ENCODE results near the gene SCG3. TPM values are rescaled to one million over a fixed set of nuclear protein-coding genes. Genes with fewer than 3 reads are reported as not detected.

The SCG3 gene
- total RNA-seq, 1 experiment from 2014 or later, result not detected

DNA sequence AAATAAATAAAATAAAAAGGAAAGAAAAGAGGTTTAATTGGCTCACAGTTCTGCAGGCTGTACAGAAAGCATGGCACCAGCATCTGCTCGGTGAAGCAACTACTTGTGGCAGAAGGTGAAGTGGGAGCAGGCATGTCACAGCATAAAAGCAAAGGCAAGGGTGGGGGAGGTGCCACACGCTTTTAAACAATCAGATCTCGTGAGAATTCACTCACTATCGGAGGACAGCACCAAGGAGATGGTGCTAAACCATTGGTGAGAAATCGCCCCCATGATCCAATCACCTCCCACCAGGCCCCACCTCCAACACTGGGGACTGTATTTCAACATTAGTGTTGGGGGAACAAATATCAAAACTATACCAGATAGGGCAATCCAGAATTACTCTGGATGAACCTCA, 15.3 kb downstream of the SCG3 start:
- Histone ChIP-seq H2AFZ (ENCODE audit: low read length) (no peak overlapping the region), H3K9ac (ENCODE audit: low read length) (no peak overlapping the region), H3K27me3 (ENCODE audit: low read length) (peaks cover 38% of the 10 kb centered on the region), H3K4me1 (ENCODE audit: insufficient read depth, low read length) (no peaks in the 10 kb centered on the region), H3K4me3 (ENCODE audit: low read length) (no peak overlapping the region), H3K27ac (ENCODE audit: low read length) (no peak overlapping the region), H3K4me2 (ENCODE audit: low read length) (no peak overlapping the region), H4K20me1 (ENCODE audit: low read length) (no peaks in the 10 kb centered on the region), H3F3A (ENCODE audit: low read length, unreplicated experiment) (no peaks in the 10 kb centered on the region), H3K36me3 (ENCODE audit: low read depth, low read length) (no peaks in the 10 kb centered on the region), H3K9me2 (replicated peaks; ENCODE audit: low read length) (no peaks in the 10 kb centered on the region), H3K79me2 (ENCODE audit: low read length) (no peaks in the 10 kb centered on the region), H3K9me3 (ENCODE audit: low read length) (no peaks in the 10 kb centered on the region)
- no TSS peak for BruUV-seq (replicated peaks)
- TF ChIP-seq EZH2 (IDR thresholded peaks at IDR 0.05; ENCODE audit: low read length, unreplicated experiment) (no peak), EZH2phosphoT487 (IDR thresholded peaks at IDR 0.05; ENCODE audit: borderline replicate concordance, low read length) (no peak)
- TF ChIP-seq, protein P1, sequence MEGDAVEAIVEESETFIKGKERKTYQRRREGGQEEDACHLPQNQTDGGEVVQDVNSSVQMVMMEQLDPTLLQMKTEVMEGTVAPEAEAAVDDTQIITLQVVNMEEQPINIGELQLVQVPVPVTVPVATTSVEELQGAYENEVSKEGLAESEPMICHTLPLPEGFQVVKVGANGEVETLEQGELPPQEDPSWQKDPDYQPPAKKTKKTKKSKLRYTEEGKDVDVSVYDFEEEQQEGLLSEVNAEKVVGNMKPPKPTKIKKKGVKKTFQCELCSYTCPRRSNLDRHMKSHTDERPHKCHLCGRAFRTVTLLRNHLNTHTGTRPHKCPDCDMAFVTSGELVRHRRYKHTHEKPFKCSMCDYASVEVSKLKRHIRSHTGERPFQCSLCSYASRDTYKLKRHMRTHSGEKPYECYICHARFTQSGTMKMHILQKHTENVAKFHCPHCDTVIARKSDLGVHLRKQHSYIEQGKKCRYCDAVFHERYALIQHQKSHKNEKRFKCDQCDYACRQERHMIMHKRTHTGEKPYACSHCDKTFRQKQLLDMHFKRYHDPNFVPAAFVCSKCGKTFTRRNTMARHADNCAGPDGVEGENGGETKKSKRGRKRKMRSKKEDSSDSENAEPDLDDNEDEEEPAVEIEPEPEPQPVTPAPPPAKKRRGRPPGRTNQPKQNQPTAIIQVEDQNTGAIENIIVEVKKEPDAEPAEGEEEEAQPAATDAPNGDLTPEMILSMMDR (conservative IDR thresholded peaks at IDR 0.05; ENCODE audit: low read depth, low read length), result no peak
- no peak for ATAC-seq
- intact Hi-C loops (cut with micrococcal nuclease), result no loop called here
- POLR2A ChIA-PET (ENCODE audit: unreplicated experiment), result no interaction called here
- CTCF ChIA-PET, result no interaction called here
- DNase-seq, result no peak

DNA sequence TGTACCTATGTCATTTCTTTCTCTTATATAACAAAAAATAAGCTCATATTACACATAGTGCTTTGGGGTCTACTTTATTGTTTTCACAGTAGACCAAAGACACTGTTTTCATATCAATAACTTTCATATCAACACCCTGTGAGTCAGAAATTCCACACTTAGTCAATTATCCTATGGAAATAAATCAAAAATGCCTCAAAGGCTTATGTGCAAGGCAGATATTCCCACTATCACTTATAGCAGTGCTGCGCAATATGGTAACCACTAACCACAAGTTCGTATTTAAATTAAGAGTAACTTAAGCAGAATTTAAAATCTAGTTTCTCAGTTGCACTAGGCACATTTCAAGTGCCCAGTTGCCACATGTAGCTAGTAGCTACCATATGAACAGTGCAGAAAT, 15.9 kb downstream of the SCG3 start:
- Histone ChIP-seq H3K4me2 (ENCODE audit: low read length) (no peak overlapping the region), H3K27me3 (ENCODE audit: low read length) (peaks cover 32% of the 10 kb centered on the region), H3K36me3 (ENCODE audit: low read depth, low read length) (no peaks in the 10 kb centered on the region), H3K79me2 (ENCODE audit: low read length) (no peaks in the 10 kb centered on the region), H2AFZ (ENCODE audit: low read length) (no peak overlapping the region), H3K9me2 (replicated peaks; ENCODE audit: low read length) (no peaks in the 10 kb centered on the region), H4K20me1 (ENCODE audit: low read length) (no peaks in the 10 kb centered on the region), H3K27ac (ENCODE audit: low read length) (no peak overlapping the region), H3K9me3 (ENCODE audit: low read length) (no peaks in the 10 kb centered on the region), H3F3A (ENCODE audit: low read length, unreplicated experiment) (no peaks in the 10 kb centered on the region), H3K4me3 (ENCODE audit: low read length) (no peak overlapping the region), H3K9ac (ENCODE audit: low read length) (no peak overlapping the region), H3K4me1 (ENCODE audit: insufficient read depth, low read length) (no peaks in the 10 kb centered on the region)
- no peak for DNase-seq
- TF ChIP-seq, protein P1 (conservative IDR thresholded peaks at IDR 0.05; ENCODE audit: low read depth, low read length), result no peak
- TF ChIP-seq EZH2phosphoT487 (IDR thresholded peaks at IDR 0.05; ENCODE audit: borderline replicate concordance, low read length), result no peak
- TF ChIP-seq EZH2 (IDR thresholded peaks at IDR 0.05; ENCODE audit: low read length, unreplicated experiment), result no peak
- ATAC-seq, result no peak
- ChIA-PET CTCF (no interaction called here), POLR2A (ENCODE audit: unreplicated experiment) (no interaction called here)
- no TSS peak for BruUV-seq (replicated peaks)
- intact Hi-C loops (cut with micrococcal nuclease), result no loop called here

DNA sequence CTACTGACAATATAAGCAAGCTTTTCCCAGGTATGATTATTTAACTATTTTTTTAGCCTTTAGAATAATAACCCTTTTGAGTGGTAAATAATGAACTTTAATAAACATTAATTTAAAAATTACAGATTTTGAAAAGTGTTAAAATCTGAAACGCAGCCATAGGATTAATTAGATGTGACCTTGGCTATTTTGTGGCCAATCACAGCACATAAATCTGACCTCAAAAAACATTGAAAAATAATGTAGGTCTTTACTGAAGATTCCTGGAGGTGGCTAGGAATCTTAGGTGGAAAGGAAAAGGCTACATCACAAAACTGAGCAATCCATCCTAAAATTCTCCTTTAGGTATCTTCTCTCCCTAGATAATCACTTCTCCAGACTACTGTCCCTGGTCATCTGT, 18.1 kb downstream of the SCG3 start:
- Histone ChIP-seq H3K36me3 (ENCODE audit: low read depth, low read length) (no peaks in the 10 kb centered on the region), H3K27ac (ENCODE audit: low read length) (no peak overlapping the region), H3K79me2 (ENCODE audit: low read length) (no peaks in the 10 kb centered on the region), H3K4me3 (ENCODE audit: low read length) (no peak overlapping the region), H4K20me1 (ENCODE audit: low read length) (no peaks in the 10 kb centered on the region), H3K4me2 (ENCODE audit: low read length) (no peak overlapping the region), H3K27me3 (ENCODE audit: low read length) (peaks cover 25% of the 10 kb centered on the region), H3F3A (ENCODE audit: low read length, unreplicated experiment) (no peaks in the 10 kb centered on the region), H3K9me3 (ENCODE audit: low read length) (no peaks in the 10 kb centered on the region), H2AFZ (ENCODE audit: low read length) (no peak overlapping the region), H3K4me1 (ENCODE audit: insufficient read depth, low read length) (no peaks in the 10 kb centered on the region), H3K9ac (ENCODE audit: low read length) (no peak overlapping the region), H3K9me2 (replicated peaks; ENCODE audit: low read length) (no peaks in the 10 kb centered on the region)
- ChIA-PET POLR2A (ENCODE audit: unreplicated experiment) (no interaction called here), CTCF (no interaction called here)
- TF ChIP-seq EZH2phosphoT487 (IDR thresholded peaks at IDR 0.05; ENCODE audit: borderline replicate concordance, low read length), result no peak
- TF ChIP-seq EZH2 (IDR thresholded peaks at IDR 0.05; ENCODE audit: low read length, unreplicated experiment), result no peak
- TF ChIP-seq, protein P1 (conservative IDR thresholded peaks at IDR 0.05; ENCODE audit: low read depth, low read length), result no peak
- no TSS peak for BruUV-seq (replicated peaks)
- DNase-seq (no peak), ATAC-seq (no peak)
- intact Hi-C loops (cut with micrococcal nuclease), result no loop called here

All from PC-3 (cell line).